Activated gamma-delta T cell treated with Interleukin-2 at 50 U/mL for 16 hours (primary cell): ENCODE measurements around the gene COLEC11.
A peak's percentile ranks its signal among the peaks of the same experiment; 100 is the strongest.

Source experiments
- DNase-seq: peaks from one replicate; pipeline ENCODE4 v3.0.0-alpha.2; 2020

The COLEC11 gene

GRCh38 chr2:3639653-3640052 lies 44.7 kb downstream of the COLEC11 start:
- no peak for DNase-seq

GRCh38 chr2:3641181-3641580 lies 46.3 kb downstream of the COLEC11 start:
- DNase-seq: no peak

DNA sequence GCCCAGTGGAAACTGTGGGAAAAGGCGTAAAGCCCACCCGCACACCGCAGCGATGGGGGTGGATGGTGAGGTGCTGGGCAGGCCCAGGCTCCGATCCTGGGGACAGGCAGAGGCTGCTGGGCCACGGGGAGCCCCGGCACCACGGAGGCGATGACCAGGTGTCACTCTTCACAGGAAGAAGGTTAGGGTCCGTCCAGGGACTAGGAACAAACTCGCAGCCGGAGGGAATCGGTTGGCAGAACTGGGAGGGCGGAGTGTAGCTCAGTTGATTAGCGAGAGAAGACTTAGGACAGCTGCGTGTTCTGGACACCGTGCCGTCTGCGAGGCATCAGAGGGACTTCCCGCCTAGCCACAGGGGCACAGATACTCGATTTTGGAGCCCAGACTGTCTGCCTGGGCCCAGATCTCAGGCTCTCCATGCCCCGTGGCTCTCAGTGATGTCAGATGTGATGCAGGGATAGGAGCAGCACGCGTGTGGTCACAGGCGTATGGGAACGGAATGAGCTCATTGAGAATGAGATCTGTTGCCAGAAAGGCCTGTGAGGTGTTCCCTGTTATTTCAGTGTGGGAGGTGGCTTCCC lies 47.0 kb downstream of the COLEC11 start:
- no peak for DNase-seq

DNA sequence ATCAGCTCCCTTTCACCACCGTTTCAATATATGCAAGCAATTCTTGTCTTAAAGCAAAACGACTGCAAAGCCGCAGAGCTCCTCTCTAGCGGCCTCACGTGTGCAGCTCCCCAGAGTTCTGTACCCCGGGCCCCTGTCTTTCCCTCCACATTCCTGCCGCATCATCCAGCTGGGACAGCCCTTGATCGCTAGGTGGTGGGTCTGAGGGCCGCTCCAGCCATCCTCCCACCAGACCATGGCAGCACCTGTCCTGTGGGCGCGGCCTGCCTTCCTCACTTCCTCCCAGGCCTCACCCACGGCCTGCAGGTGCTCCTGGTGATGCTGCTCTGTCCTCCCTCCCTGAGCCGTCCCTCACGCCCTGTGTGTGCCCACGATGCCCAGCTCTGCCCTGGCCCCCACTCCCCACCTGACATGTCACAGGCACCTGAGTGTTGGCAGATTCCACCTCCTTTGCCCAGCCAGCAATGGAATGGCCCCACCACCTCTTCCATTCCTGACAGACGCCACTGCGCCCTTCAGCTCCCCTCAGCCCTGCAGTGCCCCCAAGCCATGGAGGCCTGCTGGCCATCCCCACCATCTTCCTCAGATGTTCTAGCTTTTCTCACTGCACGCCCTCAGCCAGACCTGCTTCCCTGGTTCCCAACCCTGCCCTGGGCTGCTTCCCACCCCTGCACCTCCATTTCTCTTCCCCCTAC lies 47.8 kb downstream of the COLEC11 start:
- no peak for DNase-seq

GRCh38 chr2:3643371-3644245 lies 48.7 kb downstream of the COLEC11 start:
- no peak for DNase-seq

DNA sequence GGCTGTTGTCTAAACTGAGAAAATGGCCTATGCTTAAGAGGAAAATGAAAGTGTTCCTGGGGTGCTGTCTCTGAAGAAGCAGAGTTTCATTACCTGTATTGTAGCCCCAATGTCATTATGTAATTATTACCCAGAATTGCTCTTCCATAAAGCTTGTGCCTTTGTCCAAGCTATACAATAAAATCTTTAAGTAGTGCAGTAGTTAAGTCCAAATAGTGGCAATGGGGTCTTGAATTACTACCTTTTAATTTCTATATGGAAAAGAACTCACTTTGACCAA lies 49.3 kb downstream of the COLEC11 start:
- no peak for DNase-seq

GRCh38 chr2:3644891-3645605 lies 50.1 kb downstream of the COLEC11 start:
- no peak for DNase-seq

GRCh38 chr2:3645745-3646389 lies 51.0 kb downstream of the COLEC11 start:
- no peak for DNase-seq

DNA sequence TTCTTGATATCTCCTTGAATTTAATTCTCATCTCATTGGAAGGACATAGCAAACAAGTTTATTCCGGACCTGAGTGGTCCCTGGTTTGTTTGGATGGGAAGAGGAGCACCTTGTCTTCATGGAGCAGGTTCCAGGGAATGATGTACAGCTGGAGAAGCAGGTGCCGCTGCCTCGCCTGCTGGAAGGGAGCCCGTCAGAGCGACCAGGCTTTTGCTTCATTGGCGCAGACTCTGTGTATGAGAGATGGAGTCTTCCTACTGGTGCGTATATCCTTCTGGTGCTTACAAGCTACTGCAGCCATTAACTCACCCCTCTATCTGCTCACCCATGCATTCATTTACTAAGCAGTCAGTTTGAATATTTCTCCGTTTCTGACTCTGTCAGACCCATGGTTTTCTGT lies 51.5 kb downstream of the COLEC11 start:
- no peak for DNase-seq

GRCh38 chr2:3647246-3647645 lies 52.3 kb downstream of the COLEC11 start:
- no peak for DNase-seq

- no peak for DNase-seq
Measured at GRCh38 chr2:3647831-3648651, 53.1 kb downstream of the COLEC11 start.

- DNase-seq: no peak
Measured at GRCh38 chr2:3648652-3649177, 53.8 kb downstream of the COLEC11 start.

GRCh38 chr2:3649581-3649980 lies 54.7 kb downstream of the COLEC11 start:
- no peak for DNase-seq

DNA sequence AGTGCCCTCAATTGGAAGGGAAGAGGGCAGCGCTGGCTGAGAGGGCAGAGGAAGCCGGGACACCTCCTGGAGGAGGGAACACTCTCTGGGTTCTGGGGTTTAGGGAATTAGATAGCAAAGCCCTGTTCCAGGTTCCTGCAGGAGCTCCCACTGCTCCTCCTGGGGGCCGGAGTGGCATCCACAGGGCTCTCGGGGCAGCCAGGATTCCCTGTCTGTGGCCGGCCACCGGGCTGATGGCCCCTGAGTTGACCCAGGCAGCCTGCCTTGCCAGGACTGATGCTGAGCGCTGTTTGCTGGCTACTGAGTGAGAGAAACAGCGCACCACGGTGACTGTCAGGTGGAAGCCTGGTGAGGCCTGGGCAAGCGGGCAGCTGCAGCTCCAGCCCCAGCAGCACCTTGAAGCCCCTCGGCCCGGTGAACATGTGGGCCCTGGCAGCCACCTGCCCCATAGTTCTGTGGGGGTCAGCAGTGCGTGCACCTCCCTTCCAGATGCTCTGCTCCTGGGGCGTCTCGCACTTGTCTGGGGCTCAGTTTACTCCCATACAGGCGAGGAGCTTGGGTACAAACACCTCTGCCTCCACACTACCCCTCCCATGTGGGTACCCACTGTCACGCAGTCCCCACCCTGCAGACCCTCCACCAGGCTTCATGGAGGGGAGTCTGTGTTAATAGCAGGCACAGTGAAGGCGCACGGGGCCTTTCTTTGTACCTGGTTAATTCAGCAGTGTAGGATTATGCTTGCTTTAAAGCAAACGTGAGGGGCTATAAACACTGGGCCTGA lies 55.4 kb downstream of the COLEC11 start:
- DNase-seq: no peak

DNA sequence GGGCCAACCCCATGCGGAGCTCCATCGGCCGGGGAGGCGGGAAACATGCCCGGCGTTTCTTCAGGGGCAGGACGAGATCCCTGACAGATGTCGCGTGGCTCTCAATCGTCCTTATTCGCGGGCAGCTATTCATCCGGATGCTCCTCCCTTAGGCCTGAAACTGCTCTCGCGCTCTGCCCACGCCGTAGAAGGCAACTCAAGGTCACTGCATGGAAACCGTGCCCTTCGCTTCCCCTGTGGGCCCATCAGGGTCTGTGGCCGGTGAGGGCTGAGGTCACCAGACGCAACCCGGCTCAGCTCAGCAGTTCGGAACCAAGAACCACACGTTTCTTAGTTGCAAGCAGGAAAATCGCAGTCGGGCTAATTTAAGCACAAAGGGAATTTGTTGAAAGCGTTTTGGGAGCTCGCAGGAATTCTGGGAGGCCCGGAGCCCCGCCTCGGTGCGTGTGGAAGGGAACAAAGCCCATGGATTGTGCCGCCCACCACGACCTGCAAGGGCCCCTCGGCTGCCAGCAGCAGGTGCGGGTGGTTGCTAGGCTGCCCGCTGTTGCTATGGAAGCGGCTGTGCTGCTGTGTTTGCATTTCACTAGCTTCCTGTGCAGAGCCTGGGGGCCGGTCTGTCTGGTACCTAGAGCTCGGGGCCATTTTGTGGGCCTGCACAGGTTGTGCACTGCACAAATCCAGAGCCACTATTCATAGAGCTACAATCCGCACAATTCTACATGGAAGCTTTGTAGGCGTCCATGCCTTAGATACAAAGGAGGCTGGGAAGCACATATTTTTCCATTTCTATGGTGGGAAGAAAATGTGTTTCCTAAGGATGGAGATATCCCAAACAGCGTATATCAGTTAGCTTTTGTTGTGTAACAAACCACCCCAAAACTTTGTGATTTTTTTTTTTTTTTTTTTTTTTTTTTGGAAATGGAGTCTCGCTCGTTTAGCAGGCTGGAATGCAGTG lies 57.1 kb downstream of the COLEC11 start:
- peak; percentile 60 for DNase-seq

GRCh38 chr2:3652896-3653625 lies 58.1 kb downstream of the COLEC11 start:
- no peak for DNase-seq

DNA sequence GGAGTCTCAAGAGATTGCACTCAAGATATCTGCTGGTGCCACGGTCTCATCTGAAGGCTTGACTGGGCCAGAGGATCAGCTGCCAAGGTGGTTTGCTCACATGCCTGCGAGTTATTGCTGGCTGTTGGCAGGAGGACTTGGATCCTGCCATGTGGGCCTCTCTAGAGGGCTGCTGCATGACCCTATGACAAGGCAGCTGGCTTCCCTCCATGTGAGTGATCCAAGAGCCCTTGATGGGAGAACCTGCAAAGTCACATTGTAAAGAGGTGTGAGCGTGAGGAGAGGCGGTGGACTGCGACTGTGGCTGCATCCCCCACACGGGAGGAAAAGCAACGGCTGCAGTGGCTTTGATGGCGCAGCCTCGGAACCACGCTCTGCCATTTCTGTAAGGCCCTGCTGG lies 59.1 kb downstream of the COLEC11 start:
- DNase-seq: no peak

- DNase-seq: no peak
Measured at GRCh38 chr2:3654531-3655225, 59.8 kb downstream of the COLEC11 start.
